Neural progenitor cell (in vitro differentiated cells): ENCODE results near the gene OVCH2. TPM values are rescaled to one million over a fixed set of nuclear protein-coding genes. Genes with fewer than 3 reads are reported as not detected.
A peak's percentile ranks its signal among the peaks of the same experiment; 100 is the strongest.

Experiments
- DNase-seq: peaks from one replicate; pipeline ENCODE4 v3.0.0-alpha.2; 2016; ENCODE audit warnings: low spot score
- H2AFZ ChIP-seq: fragments of 200-600 bp; sonication (generic); replicated peaks from 2 replicates; pipeline ENCODE4 v1.6.1; 2016; ENCODE audit warnings: antibody characterized with exemption
- H3F3A ChIP-seq: fragments of 200-600 bp; sonication (generic); 2 replicates; pipeline ENCODE4 v1.6.1; 2016; ENCODE audit warnings: antibody characterized with exemption, low read depth
- H3K27ac ChIP-seq: fragments of 200-600 bp; sonication (generic); 2 replicates; pipeline ENCODE4 v1.5.1; 2016; ENCODE audit warnings: mild to moderate bottlenecking
- H3K27me3 ChIP-seq: fragments of 200-600 bp; sonication (generic); 2 replicates; pipeline ENCODE4 v1.6.1; 2016; ENCODE audit warnings: mild to moderate bottlenecking, moderate library complexity
- H3K36me3 ChIP-seq: fragments of 200-600 bp; sonication (generic); 2 replicates; pipeline ENCODE4 v1.5.1; 2016
- H3K4me1 ChIP-seq: fragments of 200-600 bp; sonication (generic); 2 replicates; pipeline ENCODE4 v1.6.1; 2016; ENCODE audit warnings: mixed run types
- H3K4me2 ChIP-seq: fragments of 200-600 bp; sonication (generic); 2 replicates; pipeline ENCODE4 v1.6.1; 2016
- H3K4me3 ChIP-seq: fragments of 200-600 bp; sonication (generic); 2 replicates; pipeline ENCODE4 v1.5.1; 2016
- H3K79me2 ChIP-seq: fragments of 200-600 bp; sonication (generic); 2 replicates; pipeline ENCODE4 v1.6.1; 2016; ENCODE audit warnings: low read depth
- H3K9ac ChIP-seq: fragments of 200-600 bp; sonication (generic); 2 replicates; pipeline ENCODE4 v1.6.1; 2016
- H3K9me3 ChIP-seq: fragments of 200-600 bp; sonication (generic); 2 replicates; pipeline ENCODE4 v1.5.1; 2016; ENCODE audit warnings: low read depth
- H4K20me1 ChIP-seq: fragments of 200-600 bp; sonication (generic); 2 replicates; pipeline ENCODE4 v1.6.1; 2016; ENCODE audit warnings: low read depth
- H3K27ac Mint-ChIP-seq: 3 replicates; pipeline ENCODE4 v1.8.0; 2021; ENCODE audit warnings: mixed read lengths
- H3K27me3 Mint-ChIP-seq: 2 replicates; pipeline ENCODE4 v1.8.0; 2022; ENCODE audit warnings: low read depth, mild to moderate bottlenecking, inconsistent platforms, moderate library complexity, mixed read lengths; ENCODE audit not compliant: insufficient read depth
- H3K36me3 Mint-ChIP-seq: 3 replicates; pipeline ENCODE4 v1.8.0; 2021; ENCODE audit warnings: mixed read lengths
- H3K4me1 Mint-ChIP-seq: 3 replicates; pipeline ENCODE4 v1.8.0; 2021; ENCODE audit warnings: mixed read lengths
- H3K4me3 Mint-ChIP-seq: 3 replicates; pipeline ENCODE4 v1.8.0; 2021; ENCODE audit warnings: mild to moderate bottlenecking, moderate library complexity, mixed read lengths
- H3K9me3 Mint-ChIP-seq: 3 replicates; pipeline ENCODE4 v1.8.0; 2020; ENCODE audit warnings: mixed read lengths
- CTCF ChIP-seq: fragments of 200-600 bp; sonication (generic); IDR thresholded peaks from 2 replicates; pipeline ENCODE4 v1.5.1; 2017; ENCODE audit warnings: antibody characterized with exemption, mild to moderate bottlenecking
- EZH2 ChIP-seq: fragments of 200-600 bp; sonication (generic); IDR thresholded peaks from 2 replicates; pipeline ENCODE4 v1.6.1; 2017; ENCODE audit warnings: antibody characterized with exemption, mild to moderate bottlenecking, moderate library complexity
- EZH2phosphoT487 ChIP-seq: fragments of 200-600 bp; sonication (generic); IDR thresholded peaks from 2 replicates; pipeline ENCODE4 v1.6.1; 2017; ENCODE audit warnings: antibody characterized with exemption
- total RNA-seq: library from RNA; depleted of rRNA; stranded (reverse); fragments of >200 nt; gene quantifications from 2 replicates; pipeline ENCODE4 v1.2.3, GENCODE V29; 2015; ENCODE audit warnings: low replicate concordance

The OVCH2 gene
- total RNA-seq, 1 donor from 2014 or later: not detected

GRCh38 chr11:7645206-7645605, 61.1 kb downstream of the OVCH2 start:
- Histone ChIP-seq H3K9me3 (no peaks in the 10 kb centered on the region), H3K9ac (no peak overlapping the region), H3K4me2 (no peak overlapping the region), H3K27ac (no peak overlapping the region), H3K36me3 (no peaks in the 10 kb centered on the region), H3K4me1 (peaks cover 8% of the 10 kb centered on the region), H4K20me1 (no peaks in the 10 kb centered on the region), H2AFZ (no peak overlapping the region), H3F3A (no peaks in the 10 kb centered on the region), H3K79me2 (no peaks in the 10 kb centered on the region), H3K27me3 (no peaks in the 10 kb centered on the region), H3K4me3 (no peak overlapping the region)
- Mint-ChIP-seq H3K4me3 (no peak overlapping the region), H3K27me3 (peaks cover 3% of the 10 kb centered on the region), H3K4me1 (peaks cover 19% of the 10 kb centered on the region), H3K36me3 (no peaks in the 10 kb centered on the region), H3K9me3 (peaks cover 6% of the 10 kb centered on the region), H3K27ac (peak overlapping the region; percentile 34)
- no peak for DNase-seq
- TF ChIP-seq EZH2phosphoT487: no peak
- no peak for TF ChIP-seq EZH2
- TF ChIP-seq CTCF: no peak

DNA sequence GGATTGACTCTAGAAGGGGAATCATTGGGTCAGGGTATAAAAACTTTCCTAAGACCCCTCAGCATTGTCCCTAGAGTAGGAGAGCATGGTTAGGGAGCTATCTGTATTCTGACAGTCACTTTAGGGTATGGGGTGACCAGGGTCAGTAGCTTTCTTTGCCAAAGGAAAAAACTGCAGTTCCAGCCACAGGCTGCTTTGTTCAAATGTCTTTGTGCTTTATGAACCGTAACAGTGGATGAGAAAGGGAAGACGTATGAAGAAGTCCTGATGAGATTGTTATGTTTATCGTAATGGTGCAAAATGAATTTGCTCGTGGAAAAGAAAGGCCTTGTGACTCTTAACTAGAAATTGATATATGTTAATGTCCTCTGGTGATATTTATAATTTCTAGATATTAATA, 63.0 kb downstream of the OVCH2 start:
- no peaks in the 10 kb centered on the region for H3K27me3 ChIP-seq
- no peak overlapping the region for H3K4me3 Mint-ChIP-seq
- H3K4me1 ChIP-seq: peaks cover 8% of the 10 kb centered on the region
- H2AFZ ChIP-seq: no peak overlapping the region
- H3K27ac ChIP-seq: no peak overlapping the region
- H3K79me2 ChIP-seq: no peaks in the 10 kb centered on the region
- H3K27ac Mint-ChIP-seq: no peak overlapping the region
- TF ChIP-seq EZH2 (no peak), EZH2phosphoT487 (no peak), CTCF (no peak)
- H3K4me3 ChIP-seq: no peak overlapping the region
- no peaks in the 10 kb centered on the region for H3K36me3 Mint-ChIP-seq
- peaks cover 6% of the 10 kb centered on the region for H3K9me3 Mint-ChIP-seq
- H3F3A ChIP-seq: no peaks in the 10 kb centered on the region
- H3K4me1 Mint-ChIP-seq: peaks cover 19% of the 10 kb centered on the region
- no peaks in the 10 kb centered on the region for H4K20me1 ChIP-seq
- no peaks in the 10 kb centered on the region for H3K36me3 ChIP-seq
- H3K4me2 ChIP-seq: no peak overlapping the region
- H3K9ac ChIP-seq: no peak overlapping the region
- peak; percentile 34 for DNase-seq
- H3K27me3 Mint-ChIP-seq: peaks cover 5% of the 10 kb centered on the region
- H3K9me3 ChIP-seq: no peaks in the 10 kb centered on the region

DNA sequence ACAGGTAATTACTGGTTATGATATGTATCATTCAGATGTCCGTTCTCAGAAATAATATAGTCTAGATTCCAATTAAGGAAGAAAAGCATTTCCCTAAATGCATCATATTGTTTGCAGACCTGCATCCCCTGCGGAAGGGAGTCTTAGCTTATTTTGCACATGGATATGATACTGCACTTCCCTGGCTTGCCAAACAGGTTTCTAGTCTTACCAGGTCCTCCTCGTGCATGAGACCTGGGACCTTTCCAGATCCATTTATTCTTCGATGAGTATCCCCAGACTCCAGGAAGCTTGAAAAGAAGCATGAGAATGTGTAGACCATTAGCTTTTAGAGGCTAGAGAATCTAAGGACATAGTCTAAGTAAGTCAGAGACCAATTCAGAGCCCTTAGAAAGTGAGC, 63.5 kb downstream of the OVCH2 start:
- Mint-ChIP-seq H3K36me3 (no peaks in the 10 kb centered on the region), H3K4me1 (peaks cover 17% of the 10 kb centered on the region), H3K27me3 (peaks cover 5% of the 10 kb centered on the region), H3K27ac (no peak overlapping the region), H3K4me3 (no peak overlapping the region), H3K9me3 (peaks cover 6% of the 10 kb centered on the region)
- no peak overlapping the region for H3K4me2 ChIP-seq
- no peaks in the 10 kb centered on the region for H3K36me3 ChIP-seq
- no peaks in the 10 kb centered on the region for H3K9me3 ChIP-seq
- no peak overlapping the region for H3K9ac ChIP-seq
- H4K20me1 ChIP-seq: no peaks in the 10 kb centered on the region
- H3K79me2 ChIP-seq: no peaks in the 10 kb centered on the region
- no peak overlapping the region for H3K4me3 ChIP-seq
- H2AFZ ChIP-seq: no peak overlapping the region
- no peak overlapping the region for H3K27ac ChIP-seq
- no peak for TF ChIP-seq EZH2
- TF ChIP-seq CTCF: no peak
- TF ChIP-seq EZH2phosphoT487: no peak
- H3K27me3 ChIP-seq: no peaks in the 10 kb centered on the region
- no peak for DNase-seq
- H3K4me1 ChIP-seq: peaks cover 8% of the 10 kb centered on the region
- H3F3A ChIP-seq: no peaks in the 10 kb centered on the region
